PFSK-1 (cell line): ENCODE measurements around the gene HHAT.

Experiments used
- FOXP2 ChIP-seq: optimal IDR thresholded peaks from 2 replicates; pipeline ENCODE3; 2011; ENCODE audit warnings: borderline replicate concordance, control low read depth, inconsistent platforms; ENCODE audit not compliant: insufficient read depth; ENCODE audit errors: extremely low read length, extremely low read depth
- POLR2AphosphoS5 ChIP-seq: IDR thresholded peaks from 2 replicates; pipeline ENCODE4 v1.6.1; 2012; ENCODE audit warnings: low read depth, mild to moderate bottlenecking, control low read depth, low read length, moderate library complexity
- SIN3A ChIP-seq: IDR thresholded peaks from 2 replicates; pipeline ENCODE4 v1.6.1; 2012; ENCODE audit warnings: mild to moderate bottlenecking, low read length, moderate library complexity, borderline replicate concordance; ENCODE audit not compliant: insufficient read depth
- TAF1 ChIP-seq: IDR thresholded peaks from 2 replicates; pipeline ENCODE4 v1.6.1; 2012; ENCODE audit warnings: low read length, control low read depth, borderline replicate concordance; ENCODE audit not compliant: insufficient read depth
- TF ChIP-seq, protein P1 (sequence below), 2 experiments: IDR thresholded peaks; 2 replicates each; pipeline versions ENCODE4 v1.6.1 to v1.8.0; 2011 to 2012; ENCODE audit warnings: low read depth in 2 of 2, low read length in 2 of 2, control low read depth in 1 of 2, inconsistent platforms in 1 of 2, mild to moderate bottlenecking in 1 of 2, moderate library complexity in 1 of 2; ENCODE audit not compliant: insufficient read depth in 1 of 2

The HHAT gene

DNA sequence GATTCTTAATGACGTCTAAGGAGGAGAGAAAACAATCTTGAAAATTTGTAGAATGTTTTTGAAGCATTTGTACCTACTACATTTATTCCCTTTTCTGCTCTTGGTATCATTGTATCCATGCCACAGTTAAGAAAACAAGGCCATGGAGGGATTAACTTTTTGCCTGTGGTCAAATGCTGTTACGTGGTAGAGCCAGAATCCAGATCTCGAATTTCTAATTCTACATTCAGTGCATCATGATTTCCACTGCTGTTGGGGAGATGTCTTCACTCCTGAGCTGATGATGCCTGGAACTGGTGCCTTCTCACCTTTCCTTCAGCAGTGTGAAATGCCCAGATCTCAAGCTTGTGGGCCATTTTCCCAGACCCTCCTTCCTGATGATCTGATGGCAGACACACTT lies 175.6 kb downstream of the HHAT start:
- TF ChIP-seq POLR2AphosphoS5: no peak
- TF ChIP-seq FOXP2: no peak
- no peak for TF ChIP-seq SIN3A
- no peak for TF ChIP-seq TAF1
- TF ChIP-seq, protein P1, sequence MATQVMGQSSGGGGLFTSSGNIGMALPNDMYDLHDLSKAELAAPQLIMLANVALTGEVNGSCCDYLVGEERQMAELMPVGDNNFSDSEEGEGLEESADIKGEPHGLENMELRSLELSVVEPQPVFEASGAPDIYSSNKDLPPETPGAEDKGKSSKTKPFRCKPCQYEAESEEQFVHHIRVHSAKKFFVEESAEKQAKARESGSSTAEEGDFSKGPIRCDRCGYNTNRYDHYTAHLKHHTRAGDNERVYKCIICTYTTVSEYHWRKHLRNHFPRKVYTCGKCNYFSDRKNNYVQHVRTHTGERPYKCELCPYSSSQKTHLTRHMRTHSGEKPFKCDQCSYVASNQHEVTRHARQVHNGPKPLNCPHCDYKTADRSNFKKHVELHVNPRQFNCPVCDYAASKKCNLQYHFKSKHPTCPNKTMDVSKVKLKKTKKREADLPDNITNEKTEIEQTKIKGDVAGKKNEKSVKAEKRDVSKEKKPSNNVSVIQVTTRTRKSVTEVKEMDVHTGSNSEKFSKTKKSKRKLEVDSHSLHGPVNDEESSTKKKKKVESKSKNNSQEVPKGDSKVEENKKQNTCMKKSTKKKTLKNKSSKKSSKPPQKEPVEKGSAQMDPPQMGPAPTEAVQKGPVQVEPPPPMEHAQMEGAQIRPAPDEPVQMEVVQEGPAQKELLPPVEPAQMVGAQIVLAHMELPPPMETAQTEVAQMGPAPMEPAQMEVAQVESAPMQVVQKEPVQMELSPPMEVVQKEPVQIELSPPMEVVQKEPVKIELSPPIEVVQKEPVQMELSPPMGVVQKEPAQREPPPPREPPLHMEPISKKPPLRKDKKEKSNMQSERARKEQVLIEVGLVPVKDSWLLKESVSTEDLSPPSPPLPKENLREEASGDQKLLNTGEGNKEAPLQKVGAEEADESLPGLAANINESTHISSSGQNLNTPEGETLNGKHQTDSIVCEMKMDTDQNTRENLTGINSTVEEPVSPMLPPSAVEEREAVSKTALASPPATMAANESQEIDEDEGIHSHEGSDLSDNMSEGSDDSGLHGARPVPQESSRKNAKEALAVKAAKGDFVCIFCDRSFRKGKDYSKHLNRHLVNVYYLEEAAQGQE (IDR thresholded peaks at IDR 0.05; ENCODE audit: insufficient read depth in 1 of 2, low read depth in 2 of 2, low read length in 2 of 2): no peak

DNA sequence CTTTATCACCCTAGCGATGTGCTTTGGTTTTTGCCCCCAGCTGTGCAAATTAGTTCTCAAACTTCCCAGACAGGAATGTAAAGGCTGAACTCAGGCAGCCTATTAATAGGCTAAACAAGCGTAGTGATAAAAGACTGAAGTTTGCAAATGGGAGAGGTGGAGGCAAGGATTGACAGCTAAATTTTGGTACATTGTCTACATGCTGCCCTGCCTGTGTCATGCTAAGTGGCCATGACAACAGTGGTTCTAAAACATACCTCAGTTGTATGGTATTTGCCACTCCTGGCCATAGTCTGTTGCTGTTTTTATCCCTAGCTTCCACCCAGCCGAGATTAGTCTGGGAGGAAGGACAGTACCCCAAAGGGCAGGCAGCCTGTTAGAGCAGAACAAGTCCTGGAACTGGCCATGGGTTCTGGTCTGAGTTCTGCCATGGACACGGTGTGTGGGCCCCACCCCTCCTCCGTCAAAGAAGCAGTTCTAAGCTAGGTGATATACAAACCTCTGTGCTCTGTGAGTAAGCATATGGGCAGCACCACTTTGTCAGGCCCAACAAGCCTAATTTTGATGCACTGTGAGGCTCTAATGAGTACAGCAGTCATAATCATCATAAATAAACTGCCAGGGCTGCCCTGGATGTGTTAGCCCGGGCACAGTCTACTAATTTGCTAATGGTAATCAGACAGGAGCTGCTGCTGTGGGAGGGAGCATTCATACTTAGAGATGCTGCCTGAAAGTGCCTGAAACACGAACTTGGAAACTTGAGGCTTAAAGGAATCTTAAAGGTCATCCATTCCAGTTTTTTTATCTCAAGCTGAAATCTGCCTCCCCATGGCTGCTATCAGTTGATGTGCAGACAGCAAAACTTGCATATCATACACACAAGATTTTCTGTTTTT lies 177.1 kb downstream of the HHAT start:
- TF ChIP-seq SIN3A: no peak
- TF ChIP-seq TAF1: no peak
- TF ChIP-seq POLR2AphosphoS5: no peak
- no peak for TF ChIP-seq FOXP2
- TF ChIP-seq, protein P1 (IDR thresholded peaks at IDR 0.05; ENCODE audit: insufficient read depth in 1 of 2, low read depth in 2 of 2, low read length in 2 of 2): no peak

DNA sequence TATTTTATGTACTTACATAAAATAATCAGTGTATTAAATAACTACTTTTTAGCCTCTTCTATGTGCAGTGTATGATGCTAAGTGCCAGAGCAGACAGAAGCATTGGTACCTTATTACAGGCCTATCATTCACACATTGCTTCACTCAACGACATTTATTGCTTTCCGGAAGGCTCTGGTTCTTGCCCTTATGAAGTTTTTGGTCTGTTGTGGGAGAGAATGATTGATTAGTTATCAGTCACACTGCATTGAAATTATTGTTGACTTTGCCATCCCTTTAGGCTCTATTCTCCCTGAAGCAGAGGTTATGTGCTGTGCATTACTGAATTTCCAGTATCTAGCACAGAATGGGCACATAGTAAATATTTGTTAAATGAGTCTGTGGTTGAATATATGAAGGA lies 178.0 kb downstream of the HHAT start:
- TF ChIP-seq, protein P1 (IDR thresholded peaks at IDR 0.05; ENCODE audit: insufficient read depth in 1 of 2, low read depth in 2 of 2, low read length in 2 of 2): no peak
- no peak for TF ChIP-seq SIN3A
- no peak for TF ChIP-seq FOXP2
- TF ChIP-seq POLR2AphosphoS5: no peak
- no peak for TF ChIP-seq TAF1

DNA sequence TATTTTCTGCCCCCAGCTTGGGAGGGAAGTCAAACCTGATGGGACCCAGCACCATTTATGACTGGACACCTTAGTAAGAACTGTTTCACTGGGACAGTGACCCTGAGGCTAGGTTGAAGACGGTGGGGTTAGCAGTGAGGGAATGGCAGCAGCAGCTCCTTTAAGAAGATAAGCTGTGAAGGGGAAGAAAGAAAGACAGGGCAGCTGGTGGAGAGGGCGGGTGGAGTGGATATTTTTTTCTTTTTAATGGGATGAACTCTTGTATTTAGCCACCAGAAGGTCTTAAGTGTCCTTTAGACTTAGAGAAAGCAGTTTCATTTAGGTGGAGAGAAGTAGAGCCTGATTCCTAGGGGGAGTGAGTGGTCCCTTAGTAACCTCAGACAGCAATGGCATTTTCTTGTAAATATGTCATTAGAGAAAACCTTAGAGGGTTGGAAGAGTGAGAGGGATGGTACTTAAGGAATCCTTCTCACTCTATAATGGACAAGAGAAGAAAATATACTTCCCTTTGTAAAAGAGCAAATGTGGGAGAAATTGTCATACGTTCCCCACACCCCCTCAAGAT lies 187.5 kb downstream of the HHAT start:
- TF ChIP-seq FOXP2: no peak
- TF ChIP-seq, protein P1 (IDR thresholded peaks at IDR 0.05; ENCODE audit: insufficient read depth in 1 of 2, low read depth in 2 of 2, low read length in 2 of 2): no peak
- TF ChIP-seq POLR2AphosphoS5: no peak
- no peak for TF ChIP-seq SIN3A
- no peak for TF ChIP-seq TAF1
